LNCAP (cell line): Measurements from ENCODE around the gene FCAMR.
A peak's percentile ranks its signal among the peaks of the same experiment; 100 is the strongest.

ENCODE experiments used
- CTCF ChIP-seq: fragments of 450-650 bp; IDR thresholded peaks from 2 replicates; pipeline ENCODE4 v1.5.1; 2017; ENCODE audit warnings: mild to moderate bottlenecking

The FCAMR gene

GRCh38 chr1:206939131-206939530, 31.1 kb downstream of the FCAMR start:
- TF ChIP-seq CTCF, result no peak

GRCh38 chr1:206937425-206937824, 32.8 kb downstream of the FCAMR start:
- no peak for TF ChIP-seq CTCF

- peak; percentile 46 for TF ChIP-seq CTCF
Measured at GRCh38 chr1:206935491-206936067, 34.7 kb downstream of the FCAMR start.

- peak; percentile 74 for TF ChIP-seq CTCF
Measured at GRCh38 chr1:206933333-206933945, 36.8 kb downstream of the FCAMR start.

- TF ChIP-seq CTCF, result no peak
Measured at GRCh38 chr1:206932177-206932576, 38.1 kb downstream of the FCAMR start.

GRCh38 chr1:206931709-206932108, 38.6 kb downstream of the FCAMR start:
- no peak for TF ChIP-seq CTCF

- no peak for TF ChIP-seq CTCF
Measured at GRCh38 chr1:206930210-206930798, 40.0 kb downstream of the FCAMR start.
